Measurements from ENCODE around the gene FAM98C.

FAM98C gene

DNA sequence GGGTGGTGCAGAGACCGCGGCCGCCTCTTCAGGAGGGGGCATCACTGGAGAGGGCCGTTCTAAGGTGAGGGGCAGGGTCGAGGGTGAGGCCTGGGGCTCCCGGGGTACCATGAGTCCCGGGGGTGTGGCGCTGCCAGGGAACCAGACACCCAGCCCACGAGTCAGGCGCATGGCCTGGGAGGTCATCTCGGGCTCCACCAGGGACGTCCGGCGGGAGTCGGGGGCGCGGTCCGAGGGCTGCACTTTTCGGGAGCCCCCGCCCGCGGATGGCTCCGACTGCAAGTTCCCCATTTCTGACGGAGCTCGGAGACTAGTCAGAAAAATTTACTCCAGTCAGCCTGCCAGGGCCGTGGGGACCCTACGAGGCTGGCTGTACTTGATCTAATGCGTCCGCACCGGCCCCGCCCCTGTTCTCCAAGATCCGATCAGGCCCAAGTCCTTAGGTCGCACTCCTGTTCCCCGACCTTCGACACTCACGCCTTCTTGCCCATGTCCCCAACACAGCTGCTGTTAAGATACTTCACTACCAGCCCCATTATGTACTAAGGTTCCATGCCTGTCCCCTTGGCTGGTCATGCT lies 15.8 kb upstream of the FAM98C start:
- peaks cover 18% of the 10 kb centered on the region for H3K4me1 Mint-ChIP-seq (ENCODE audit: low read depth)
- no peaks in the 10 kb centered on the region for H3K9me3 Mint-ChIP-seq (ENCODE audit: low read depth)
- H3K4me3 Mint-ChIP-seq, result peak overlapping the region; percentile 87
- H3K27ac Mint-ChIP-seq, result peak overlapping the region; percentile 28
- peaks cover 13% of the 10 kb centered on the region for H3K36me3 Mint-ChIP-seq
- peaks cover 3% of the 10 kb centered on the region for H3K27me3 Mint-ChIP-seq

DNA sequence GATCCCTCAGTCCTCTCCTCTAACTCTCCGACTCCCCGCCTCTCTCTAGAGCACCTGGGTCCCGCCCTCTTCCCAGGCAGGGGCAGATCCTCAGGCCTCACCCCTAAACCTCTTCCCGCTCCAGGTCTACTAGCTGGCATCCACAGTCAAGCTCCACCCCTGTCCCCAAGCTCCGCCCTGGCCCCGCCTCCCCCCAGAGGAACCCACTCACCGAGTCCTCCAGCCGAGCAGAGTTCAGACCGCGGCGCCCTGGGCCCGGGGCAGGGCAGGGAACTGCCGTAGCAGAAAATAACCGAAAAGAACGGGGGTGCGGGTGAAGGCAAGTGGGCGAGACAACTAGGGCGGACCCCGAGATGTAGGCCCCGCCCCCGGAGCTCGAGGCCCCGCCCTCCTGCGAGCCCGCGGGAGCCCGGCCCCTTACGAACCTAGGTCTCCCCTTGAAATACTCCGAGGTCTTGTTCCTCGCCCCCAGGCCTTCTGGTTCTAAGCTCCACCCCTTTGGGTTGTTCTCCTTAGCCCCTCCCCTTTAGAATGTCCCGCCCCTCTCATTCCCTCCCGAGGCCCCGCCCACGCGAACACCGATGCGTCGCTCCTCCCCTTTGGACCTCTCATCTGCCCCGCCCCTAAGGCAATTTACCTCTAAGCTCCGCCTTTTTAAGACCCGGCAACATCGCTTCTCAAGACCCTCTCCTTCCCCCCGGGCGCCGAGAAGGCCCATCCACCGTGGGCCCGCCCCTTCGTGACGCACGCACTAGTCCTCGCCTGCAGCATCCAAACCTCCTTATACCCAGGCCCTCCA lies 15.1 kb upstream of the FAM98C start, which contains the start of gene GGN:
Gene GGN, minus strand, starts transcription at position 485 of the 799 bp plus-strand sequence. CDS start 773 bp downstream, outside the sequence.
- Mint-ChIP-seq H3K4me1 (ENCODE audit: low read depth) (peaks cover 18% of the 10 kb centered on the region), H3K9me3 (ENCODE audit: low read depth) (no peaks in the 10 kb centered on the region), H3K4me3 (peak within 1 kb of the TSS; percentile 91), H3K27ac (peak within 1 kb of the TSS; percentile 28), H3K36me3 (peaks cover 10% of the 10 kb centered on the region), H3K27me3 (peaks cover 3% of the 10 kb centered on the region)

DNA sequence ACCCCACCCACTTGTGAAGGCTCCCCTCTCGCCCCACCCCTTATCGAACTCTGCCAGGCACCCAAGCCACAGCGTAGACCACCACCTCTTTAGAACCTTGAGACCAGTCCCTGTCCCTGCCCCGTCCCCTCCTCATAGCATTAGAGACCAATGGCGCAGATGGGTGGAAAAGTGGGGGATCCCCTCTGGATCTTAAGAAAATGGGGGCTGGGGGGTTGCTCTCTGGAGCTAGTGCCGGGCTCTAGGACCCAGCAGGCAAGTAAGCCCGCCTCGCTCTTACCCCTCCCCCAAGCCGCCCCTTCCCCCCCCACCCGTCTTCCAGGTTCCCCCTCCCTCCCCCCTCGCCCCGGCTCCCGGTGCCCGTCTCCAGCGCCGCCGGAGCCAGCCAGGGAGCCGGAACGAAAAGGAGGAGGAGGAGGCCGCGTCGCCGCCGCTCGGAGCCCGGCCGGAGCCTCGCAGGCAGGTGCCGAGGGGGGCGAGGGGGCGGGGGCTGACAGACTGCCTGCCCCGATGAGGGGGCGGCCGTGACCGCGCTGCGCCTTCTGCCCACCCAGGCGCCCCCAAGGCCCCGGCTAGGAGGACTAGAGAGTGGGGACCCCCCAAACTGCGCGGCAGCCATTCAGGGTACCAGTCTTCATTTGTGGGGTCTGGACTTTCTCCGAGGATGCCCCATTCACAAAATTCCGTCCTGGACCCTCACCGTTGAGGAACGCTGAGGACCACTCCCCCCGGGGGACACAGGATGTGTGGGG lies 14.4 kb upstream of the FAM98C start, which contains the start of gene SPRED3:
Gene SPRED3, plus strand, starts transcription at position 349 of the 752 bp plus-strand sequence. CDS start 1,606 bp downstream, outside the sequence.
- no peak within 1 kb of the TSS for H3K27ac Mint-ChIP-seq
- no peaks in the 10 kb centered on the region for H3K9me3 Mint-ChIP-seq (ENCODE audit: low read depth)
- peak within 1 kb of the TSS; percentile 91 for H3K4me3 Mint-ChIP-seq
- H3K4me1 Mint-ChIP-seq (ENCODE audit: low read depth), result peaks cover 18% of the 10 kb centered on the region
- peaks cover 3% of the 10 kb centered on the region for H3K27me3 Mint-ChIP-seq
- H3K36me3 Mint-ChIP-seq, result peaks cover 6% of the 10 kb centered on the region

DNA sequence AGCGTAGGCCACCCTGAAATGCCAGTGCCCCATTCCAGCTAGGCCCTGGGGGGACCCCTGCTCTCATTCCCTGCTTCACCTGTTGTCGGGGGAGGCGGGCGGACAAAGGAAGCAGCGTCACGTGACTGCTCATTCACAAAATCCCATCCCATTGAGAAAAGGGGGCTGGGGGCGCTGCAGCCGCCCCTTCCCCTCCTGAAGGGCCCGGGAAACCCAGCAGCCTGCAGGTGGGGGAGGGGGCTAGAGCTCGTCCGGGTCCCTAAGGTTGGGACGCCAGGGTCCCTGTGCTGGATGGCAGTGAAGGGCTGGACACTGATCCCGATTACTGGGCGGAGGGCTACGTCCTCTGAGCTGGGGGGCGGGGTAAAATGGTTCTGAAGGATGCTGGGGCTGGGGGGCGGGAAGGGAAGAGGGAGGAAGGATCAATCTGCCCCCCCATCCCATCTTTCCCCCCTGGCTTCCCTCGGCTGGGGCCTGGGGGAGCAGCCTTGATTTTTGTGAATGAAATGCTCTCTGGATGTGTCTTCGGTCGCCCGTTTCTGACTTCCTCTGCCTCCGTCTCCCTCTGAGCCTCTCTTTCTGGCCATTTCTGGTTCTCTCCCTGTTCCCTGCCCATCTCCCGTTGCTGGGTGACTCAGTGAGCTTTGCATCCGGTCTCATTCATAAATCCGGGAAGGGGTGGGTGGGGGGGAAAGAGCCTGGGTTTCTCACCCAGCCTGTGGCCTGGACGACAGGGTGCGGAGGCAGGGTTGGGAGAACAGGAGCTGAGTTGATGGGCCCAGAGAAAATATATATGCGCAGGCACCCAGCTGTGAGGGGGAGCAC lies 13.6 kb upstream of the FAM98C start:
- peaks cover 22% of the 10 kb centered on the region for H3K4me1 Mint-ChIP-seq (ENCODE audit: low read depth)
- H3K36me3 Mint-ChIP-seq, result peaks cover 4% of the 10 kb centered on the region
- no peak overlapping the region for H3K27ac Mint-ChIP-seq
- H3K27me3 Mint-ChIP-seq, result peaks cover 3% of the 10 kb centered on the region
- H3K9me3 Mint-ChIP-seq (ENCODE audit: low read depth), result no peaks in the 10 kb centered on the region
- peak overlapping the region; percentile 62 for H3K4me3 Mint-ChIP-seq

DNA sequence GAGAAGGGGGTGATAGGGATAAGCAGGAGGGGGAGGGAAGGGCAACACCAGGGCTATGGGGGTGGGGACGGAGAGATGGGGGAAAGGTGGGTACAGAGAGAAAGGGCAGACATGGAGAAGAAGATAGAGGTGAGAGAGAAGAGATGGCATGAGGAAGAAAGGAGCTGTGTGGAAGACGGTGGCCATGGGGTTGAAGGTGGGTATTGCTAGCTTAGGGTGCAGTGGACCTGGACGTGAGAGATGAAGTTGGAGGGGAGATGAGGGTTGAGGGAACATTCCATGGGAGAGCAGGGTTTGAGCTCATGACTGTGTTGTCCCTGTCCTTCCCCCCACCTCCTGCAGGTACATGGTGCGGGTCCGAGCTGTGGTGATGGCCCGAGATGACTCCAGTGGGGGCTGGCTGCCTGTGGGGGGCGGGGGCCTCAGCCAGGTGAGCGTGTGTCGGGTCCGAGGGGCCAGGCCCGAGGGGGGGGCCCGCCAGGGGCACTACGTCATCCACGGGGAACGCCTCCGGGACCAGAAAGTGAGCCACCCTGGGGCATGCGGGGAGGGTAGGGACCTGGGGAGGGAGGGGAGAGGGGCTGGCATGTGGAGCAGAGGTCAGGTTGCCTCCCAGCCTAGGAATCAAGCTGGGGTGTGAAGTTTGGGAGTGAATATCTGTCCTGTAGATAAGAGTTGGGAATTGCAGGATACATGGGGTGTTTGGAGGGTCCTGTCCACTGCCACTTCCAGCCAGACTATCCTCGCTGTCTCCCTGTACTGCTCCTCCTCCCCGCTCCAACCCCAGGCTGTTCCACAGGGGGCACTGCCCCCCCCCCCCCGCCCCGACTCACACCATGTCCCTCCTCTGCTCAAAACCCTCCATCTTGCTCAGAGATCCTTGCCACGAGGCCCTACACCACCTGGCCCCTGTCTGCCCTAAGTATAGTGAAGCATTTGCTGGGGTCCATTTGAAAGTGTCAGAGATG lies 12.7 kb upstream of the FAM98C start:
- H3K27me3 Mint-ChIP-seq, result peaks cover 3% of the 10 kb centered on the region
- H3K4me3 Mint-ChIP-seq, result no peak overlapping the region
- H3K36me3 Mint-ChIP-seq, result peaks cover 2% of the 10 kb centered on the region
- H3K4me1 Mint-ChIP-seq (ENCODE audit: low read depth), result peaks cover 25% of the 10 kb centered on the region
- H3K9me3 Mint-ChIP-seq (ENCODE audit: low read depth), result no peaks in the 10 kb centered on the region
- no peak overlapping the region for H3K27ac Mint-ChIP-seq

DNA sequence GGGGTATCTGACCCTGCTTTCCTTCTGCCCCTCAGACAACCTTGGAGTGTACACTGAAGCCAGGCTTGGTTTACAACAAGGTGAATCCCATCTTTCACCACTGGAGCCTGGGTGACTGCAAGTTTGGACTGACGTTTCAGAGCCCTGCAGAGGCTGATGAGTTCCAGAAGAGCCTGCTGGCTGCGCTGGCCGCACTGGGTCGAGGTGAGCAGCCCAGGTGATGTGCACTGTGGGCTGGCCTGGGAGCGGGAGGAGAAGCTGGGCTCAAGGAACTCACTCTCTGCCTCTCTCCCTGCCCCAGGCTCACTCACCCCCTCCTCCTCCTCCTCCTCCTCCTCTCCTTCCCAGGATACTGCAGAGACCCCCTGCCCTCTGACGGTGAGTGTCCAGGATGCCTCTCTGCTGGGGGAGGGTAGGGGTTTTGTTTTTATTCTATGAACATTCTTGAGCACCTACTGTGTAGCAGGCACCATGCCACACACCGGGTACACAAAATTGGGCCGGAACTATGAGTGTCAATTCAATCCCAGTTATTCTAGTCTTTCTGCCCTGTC lies 10.9 kb upstream of the FAM98C start:
- Mint-ChIP-seq H3K27me3 (peaks cover 3% of the 10 kb centered on the region), H3K9me3 (ENCODE audit: low read depth) (no peaks in the 10 kb centered on the region), H3K4me3 (no peak overlapping the region), H3K4me1 (ENCODE audit: low read depth) (peaks cover 31% of the 10 kb centered on the region), H3K36me3 (peaks cover 2% of the 10 kb centered on the region), H3K27ac (no peak overlapping the region)

DNA sequence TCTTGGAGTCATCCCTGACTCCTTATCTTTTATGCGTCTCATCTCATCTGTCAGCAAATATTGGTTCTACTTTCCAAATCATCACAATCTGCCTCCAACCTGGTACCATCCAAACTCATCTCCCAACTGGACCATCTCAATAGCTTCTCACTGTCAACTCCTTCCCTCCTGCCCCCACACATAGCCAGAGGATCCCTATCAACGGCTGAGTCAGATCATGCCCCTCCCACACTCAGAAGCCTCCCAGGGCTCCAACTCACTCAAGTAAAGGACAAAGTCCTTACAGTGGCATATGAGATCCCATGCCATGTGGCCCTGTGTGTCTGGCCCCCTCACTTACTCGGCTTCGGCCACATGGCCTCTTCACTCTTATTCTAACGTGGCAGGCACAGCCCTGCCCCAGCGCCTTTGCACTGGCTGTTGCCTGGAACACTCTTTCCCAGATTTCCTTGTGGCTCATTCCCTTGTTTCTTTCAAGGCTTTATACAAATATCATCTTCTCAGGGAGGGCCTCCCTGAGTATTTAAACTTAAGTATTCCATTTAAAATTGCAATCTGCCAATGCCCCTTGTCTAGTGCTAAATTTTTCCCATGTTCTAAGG lies 10.1 kb upstream of the FAM98C start:
- no peaks in the 10 kb centered on the region for H3K36me3 Mint-ChIP-seq
- H3K9me3 Mint-ChIP-seq (ENCODE audit: low read depth), result no peaks in the 10 kb centered on the region
- no peak overlapping the region for H3K4me3 Mint-ChIP-seq
- H3K27me3 Mint-ChIP-seq, result no peaks in the 10 kb centered on the region
- H3K4me1 Mint-ChIP-seq (ENCODE audit: low read depth), result peaks cover 25% of the 10 kb centered on the region
- no peak overlapping the region for H3K27ac Mint-ChIP-seq

DNA sequence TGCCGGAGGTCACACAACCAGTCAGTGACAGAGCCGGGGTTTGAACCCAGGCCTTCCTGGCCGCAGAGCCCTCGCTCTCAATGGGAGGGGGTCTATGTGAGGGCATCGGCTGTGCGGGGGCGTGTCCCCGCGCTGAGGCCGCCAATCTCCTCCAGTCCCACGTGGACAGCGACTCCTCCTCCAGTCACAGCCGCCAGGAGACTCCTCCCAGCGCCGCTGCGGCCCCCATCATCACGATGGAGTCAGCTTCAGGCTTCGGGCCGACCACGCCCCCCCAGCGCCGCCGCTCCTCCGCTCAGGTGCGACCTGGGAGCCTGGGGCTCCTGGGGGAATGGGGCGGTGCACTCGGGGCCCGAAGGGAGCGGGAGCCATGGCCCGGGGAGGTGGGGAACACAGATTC lies 8.4 kb upstream of the FAM98C start:
- Mint-ChIP-seq H3K9me3 (ENCODE audit: low read depth) (no peaks in the 10 kb centered on the region), H3K27ac (peak overlapping the region; percentile 34), H3K27me3 (no peaks in the 10 kb centered on the region), H3K4me1 (ENCODE audit: low read depth) (peaks cover 18% of the 10 kb centered on the region), H3K4me3 (peak overlapping the region; percentile 82), H3K36me3 (no peaks in the 10 kb centered on the region)

DNA sequence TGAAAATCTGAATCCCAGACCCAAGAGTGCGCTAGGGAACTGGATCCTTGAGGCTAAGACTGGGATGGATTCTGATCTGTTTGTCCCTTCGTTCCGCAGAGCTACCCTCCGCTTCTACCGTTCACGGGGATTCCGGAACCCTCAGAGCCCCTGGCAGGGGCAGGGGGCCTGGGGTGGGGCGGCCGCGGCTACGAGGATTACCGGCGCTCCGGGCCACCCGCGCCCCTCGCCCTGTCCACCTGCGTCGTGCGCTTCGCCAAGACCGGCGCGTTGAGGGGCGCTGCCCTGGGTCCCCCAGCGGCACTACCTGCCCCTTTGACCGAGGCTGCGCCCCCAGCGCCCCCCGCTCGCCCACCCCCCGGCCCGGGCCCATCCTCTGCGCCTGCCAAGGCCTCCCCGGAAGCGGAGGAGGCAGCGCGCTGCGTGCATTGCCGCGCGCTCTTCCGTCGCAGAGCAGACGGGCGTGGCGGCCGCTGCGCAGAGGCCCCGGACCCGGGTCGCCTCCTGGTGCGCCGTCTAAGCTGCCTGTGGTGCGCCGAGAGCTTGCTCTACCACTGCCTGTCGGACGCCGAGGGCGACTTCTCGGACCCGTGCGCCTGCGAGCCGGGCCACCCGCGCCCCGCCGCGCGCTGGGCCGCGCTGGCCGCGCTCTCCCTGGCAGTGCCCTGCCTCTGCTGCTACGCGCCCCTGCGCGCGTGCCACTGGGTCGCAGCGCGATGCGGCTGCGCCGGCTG lies 7.3 kb upstream of the FAM98C start:
- H3K27me3 Mint-ChIP-seq, result peaks cover 2% of the 10 kb centered on the region
- no peaks in the 10 kb centered on the region for H3K9me3 Mint-ChIP-seq (ENCODE audit: low read depth)
- H3K4me1 Mint-ChIP-seq (ENCODE audit: low read depth), result peaks cover 15% of the 10 kb centered on the region
- H3K4me3 Mint-ChIP-seq, result peak overlapping the region; percentile 79
- peak overlapping the region; percentile 34 for H3K27ac Mint-ChIP-seq
- no peaks in the 10 kb centered on the region for H3K36me3 Mint-ChIP-seq

DNA sequence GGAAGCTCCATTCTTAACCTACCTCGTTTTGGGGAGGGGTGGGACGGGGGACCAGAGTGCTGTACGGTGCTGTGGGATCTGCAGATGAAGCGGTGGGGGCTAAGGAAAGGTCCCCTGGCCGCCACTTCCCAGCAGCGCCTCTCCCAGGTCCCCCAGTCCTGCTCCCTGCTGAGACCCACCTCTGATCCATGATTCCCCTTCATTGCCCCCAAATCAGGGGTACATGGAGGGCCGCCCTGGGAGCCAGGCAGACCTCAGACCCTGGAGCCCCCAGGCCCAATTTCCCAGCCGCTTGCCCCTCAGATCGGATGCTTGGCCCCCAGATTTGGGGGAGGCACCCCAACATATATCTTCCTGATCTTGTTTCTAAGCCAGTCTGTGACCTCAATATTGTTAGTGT lies 3.8 kb upstream of the FAM98C start:
- Mint-ChIP-seq H3K27ac (no peak overlapping the region), H3K9me3 (ENCODE audit: low read depth) (no peaks in the 10 kb centered on the region), H3K36me3 (no peaks in the 10 kb centered on the region), H3K4me3 (no peak overlapping the region), H3K27me3 (peaks cover 2% of the 10 kb centered on the region), H3K4me1 (ENCODE audit: low read depth) (peaks cover 14% of the 10 kb centered on the region)

DNA sequence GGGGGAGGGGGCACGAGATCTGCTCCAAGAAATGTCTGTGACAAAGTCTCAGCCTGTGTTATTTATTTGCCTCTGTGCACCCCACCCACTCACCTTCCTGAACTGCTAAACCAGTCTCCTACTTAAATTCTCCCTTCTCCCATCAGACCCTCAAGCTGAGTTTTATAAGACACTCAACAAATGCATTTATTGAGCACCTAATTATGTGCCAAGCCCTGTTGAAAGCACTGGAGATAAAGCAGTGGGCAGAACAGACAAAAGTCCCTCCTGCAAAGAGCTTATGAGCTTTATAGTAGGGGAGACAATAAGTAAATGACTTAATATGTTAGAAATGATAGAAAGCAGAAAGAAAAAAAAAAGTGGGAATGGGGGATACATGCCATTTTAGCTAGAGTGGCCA lies 3.4 kb upstream of the FAM98C start:
- Mint-ChIP-seq H3K27me3 (peaks cover 2% of the 10 kb centered on the region), H3K4me1 (ENCODE audit: low read depth) (peaks cover 11% of the 10 kb centered on the region), H3K4me3 (no peak overlapping the region), H3K27ac (no peak overlapping the region), H3K9me3 (ENCODE audit: low read depth) (no peaks in the 10 kb centered on the region), H3K36me3 (no peaks in the 10 kb centered on the region)

DNA sequence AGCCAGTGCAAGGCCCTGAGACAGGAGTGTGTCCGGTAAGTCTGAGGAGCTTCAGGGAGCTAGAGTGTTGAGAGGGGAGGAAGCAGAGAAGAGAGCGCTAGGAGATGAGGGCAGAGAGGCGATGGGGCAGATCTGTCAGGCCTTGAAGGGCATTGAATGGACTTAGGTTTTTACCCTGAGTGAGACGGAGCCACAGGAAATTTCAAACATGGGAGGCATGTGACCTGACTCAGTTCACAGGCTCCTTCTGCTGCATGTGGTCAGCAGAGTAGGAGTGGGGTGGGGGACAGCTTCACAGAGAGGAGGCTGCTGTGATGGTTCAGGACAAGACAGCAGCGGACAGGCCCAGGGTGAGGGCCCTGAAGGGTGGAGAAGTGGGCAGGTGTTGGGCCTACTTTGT lies 2.5 kb upstream of the FAM98C start:
- Mint-ChIP-seq H3K36me3 (no peaks in the 10 kb centered on the region), H3K4me3 (no peak overlapping the region), H3K27me3 (peaks cover 2% of the 10 kb centered on the region), H3K27ac (no peak overlapping the region), H3K9me3 (ENCODE audit: low read depth) (no peaks in the 10 kb centered on the region), H3K4me1 (ENCODE audit: low read depth) (peaks cover 8% of the 10 kb centered on the region)

Data from activated naive CD8-positive, alpha-beta T cell (primary cell).